T47D (cell line): Measurements from ENCODE around the gene LRMDA.

ENCODE experiments used
- DNase-seq, 2 experiments: peaks; one replicate each; pipeline versions ENCODE4 v3.0.0 to v3.0.0-alpha.2; 2011 to 2012; ENCODE audit warnings: low read depth in 1 of 2, low spot score in 1 of 2
- JUND ChIP-seq: IDR thresholded peaks from 2 replicates; pipeline ENCODE4 v1.6.1; 2012; ENCODE audit warnings: low read depth
- in situ Hi-C: cut with HindIII; loops from 2 replicates; pipeline ENCODE4 v1.10.0; 2016; ENCODE audit warnings: low sequenced_read_pairs, low pct_unique_long_range_greater_than_20kb

The LRMDA gene

GRCh38 chr10:76291175-76291574, 859.8 kb downstream of the LRMDA start:
- in situ Hi-C loops, result no loop called here

GRCh38 chr10:76291885-76292284, 860.5 kb downstream of the LRMDA start:
- DNase-seq, result no peak
- no peak for TF ChIP-seq JUND
- in situ Hi-C loops, result no loop called here

More at GRCh38 chr10:76291175-76291574, 859.8 kb downstream of the LRMDA start:
- TF ChIP-seq JUND, result no peak
- DNase-seq, result no peak

- no peak for TF ChIP-seq JUND
- in situ Hi-C loops, result no loop called here
- no peak for DNase-seq
Observed at GRCh38 chr10:76296957-76297356, 865.5 kb downstream of the LRMDA start.

- no peak for TF ChIP-seq JUND
- DNase-seq, result no peak
- in situ Hi-C loops, result no loop called here
Observed at GRCh38 chr10:76297358-76297757, 865.9 kb downstream of the LRMDA start.

DNA sequence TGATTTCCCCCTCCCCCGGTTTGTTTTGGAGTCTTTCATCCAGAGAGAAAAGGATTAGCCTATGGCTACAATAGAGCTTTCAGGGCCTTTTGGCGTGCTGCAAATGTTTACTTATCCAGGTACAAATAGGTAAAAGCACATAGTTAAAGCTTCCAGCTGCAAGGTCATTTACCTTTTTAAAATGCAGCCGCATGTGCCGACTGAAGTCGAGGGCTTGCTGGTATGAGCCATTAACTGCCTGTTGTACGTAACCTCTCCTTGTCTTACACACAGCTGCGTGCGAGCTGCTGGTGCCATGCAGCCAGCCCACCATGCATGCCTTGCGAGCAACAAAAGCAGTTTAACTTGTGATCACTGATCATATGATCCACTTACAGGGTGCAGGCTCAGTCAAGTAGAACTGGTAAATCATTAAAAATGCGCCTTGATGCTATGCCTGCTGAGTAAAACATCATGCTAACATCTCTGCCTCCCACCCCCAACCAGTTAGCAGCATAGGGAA, 866.4 kb downstream of the LRMDA start:
- TF ChIP-seq JUND, result no peak
- DNase-seq, result no peak
- in situ Hi-C loops, result no loop called here

GRCh38 chr10:76298329-76298728, 866.9 kb downstream of the LRMDA start:
- TF ChIP-seq JUND, result no peak
- no peak for DNase-seq
- in situ Hi-C loops, result no loop called here

- in situ Hi-C loops, result no loop called here
- DNase-seq, result no peak
- TF ChIP-seq JUND, result no peak
Observed at GRCh38 chr10:76299501-76299900, 868.1 kb downstream of the LRMDA start.

GRCh38 chr10:76301211-76301610, 869.8 kb downstream of the LRMDA start:
- no peak for TF ChIP-seq JUND
- in situ Hi-C loops, result no loop called here
- no peak for DNase-seq

- in situ Hi-C loops, result no loop called here
- peak; percentile 16 to 58 for DNase-seq
- TF ChIP-seq JUND, result no peak
Observed at GRCh38 chr10:76301950-76302349, 870.5 kb downstream of the LRMDA start.

DNA sequence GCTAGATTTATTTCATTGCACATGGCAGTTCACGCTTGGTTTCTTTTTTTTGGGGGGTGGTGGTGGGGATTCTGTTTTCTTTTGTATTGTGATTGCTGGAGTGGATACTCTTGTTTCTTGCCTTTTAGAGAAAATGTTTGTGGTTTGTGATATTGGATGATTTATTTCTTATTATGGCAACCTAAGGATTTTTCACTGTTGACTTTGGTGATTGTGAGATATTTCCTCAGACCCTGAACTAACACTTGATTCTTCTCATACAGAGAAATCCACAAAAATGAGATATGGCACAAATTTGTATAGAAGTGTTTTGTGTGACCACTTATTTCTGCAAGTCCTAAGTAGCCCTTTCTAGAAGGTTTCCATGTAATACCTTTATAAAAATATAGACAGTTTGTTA, 871.1 kb downstream of the LRMDA start:
- DNase-seq, result no peak
- in situ Hi-C loops, result no loop called here
- TF ChIP-seq JUND, result no peak

GRCh38 chr10:76302961-76303630, 871.7 kb downstream of the LRMDA start:
- in situ Hi-C loops, result no loop called here
- TF ChIP-seq JUND, result no peak
- no peak for DNase-seq

DNA sequence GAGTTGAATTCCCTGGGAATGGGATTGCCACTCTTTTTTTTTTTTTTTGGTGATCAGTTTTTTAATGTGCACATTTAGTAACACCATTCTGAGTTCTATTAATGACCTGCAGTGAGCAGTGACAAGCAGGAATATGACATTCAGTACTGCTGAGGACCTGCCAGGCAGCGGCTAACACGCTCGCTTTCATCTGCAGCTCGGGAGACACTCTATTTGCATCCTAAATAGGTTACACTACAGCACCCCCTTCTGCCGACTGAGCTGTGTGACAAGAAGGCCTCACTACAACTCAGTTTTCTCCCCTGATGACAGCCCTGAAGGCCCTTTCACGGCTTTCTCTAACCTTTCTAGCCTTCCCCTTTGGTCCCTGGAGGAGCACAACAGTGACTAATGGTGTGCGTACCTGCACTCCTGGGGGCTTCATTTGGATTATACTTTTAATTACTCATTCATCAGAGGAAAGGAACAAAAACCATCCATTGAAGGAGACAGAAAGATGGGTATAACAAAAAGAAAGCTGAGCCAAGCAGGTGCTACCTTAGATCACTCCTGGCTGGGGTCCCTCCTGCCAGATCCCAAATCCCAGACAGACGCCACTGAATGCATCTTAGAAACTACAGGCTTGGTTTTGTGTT, 872.4 kb downstream of the LRMDA start:
- no peak for TF ChIP-seq JUND
- DNase-seq, result peak; percentile 67 to 87
- in situ Hi-C loops, result no loop called here

DNA sequence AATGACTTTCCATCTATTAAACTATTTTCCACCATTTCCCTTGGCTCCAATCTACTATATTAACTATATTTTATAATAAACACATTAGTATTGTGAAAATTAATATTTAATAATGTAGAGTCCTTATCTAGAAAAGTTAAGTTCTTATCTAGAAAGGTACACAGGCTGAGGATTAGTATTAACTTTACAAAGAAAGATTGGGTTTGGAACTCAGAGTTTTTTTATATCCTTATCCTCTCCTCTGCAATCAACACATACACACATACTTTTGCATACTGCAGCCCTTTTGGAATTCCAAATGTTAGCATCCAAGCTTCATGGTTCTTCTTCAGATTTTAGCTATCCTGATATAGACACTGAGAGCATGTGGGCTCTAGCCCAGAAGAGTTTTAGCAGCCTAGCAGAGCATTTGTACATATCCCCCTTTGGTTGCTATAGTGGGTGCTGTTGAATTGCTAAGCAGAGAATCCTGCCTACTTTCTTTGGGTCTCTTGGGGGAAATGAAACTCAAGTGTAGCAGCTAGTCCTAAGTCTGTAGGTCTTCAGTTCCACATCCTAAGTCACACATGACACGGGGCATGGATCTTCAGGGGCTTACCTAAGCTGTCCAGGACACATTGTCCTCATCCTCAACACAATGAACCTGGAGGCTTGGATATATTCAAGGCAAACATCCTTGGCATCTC, 874.6 kb downstream of the LRMDA start:
- no peak for TF ChIP-seq JUND
- no peak for DNase-seq
- in situ Hi-C loops, result no loop called here
